Right ventricle myocardium superior (tissue), 1 donor: ENCODE measurements around the gene SEC31A. TPM values are rescaled to one million over a fixed set of nuclear protein-coding genes. Genes with fewer than 3 reads are reported as not detected.
"Not testable (repeated sequence)": the region's sequence is repeated elsewhere in the genome, so short reads cannot be mapped to it uniquely, and the experiment has no call there.

Experiments
- ATAC-seq: fragments of 200-7000 bp; cut with Tn5 transposase; one replicate; pipeline ENCODE4 v1.9.1; 2020; ENCODE audit warnings: mild to moderate bottlenecking; ENCODE audit not compliant: poor library complexity
- DNase-seq: peaks from one replicate; pipeline ENCODE4 v3.0.0-alpha.2; 2020
- intact Hi-C: fragments of 100-400 bp; cut with DNase I; formaldehyde crosslinking; loops from one replicate; pipeline ENCODE4 v1.11.2; 2022
- long read RNA-seq: library from polyadenylated mRNA; unstranded; transcript quantifications from one replicate; pipeline ENCODE4 v2.0.0, GENCODE V29; 2021
- total RNA-seq: library from RNA; stranded (reverse); fragmentation: NEBNext Ultra II Directional; extraction: Animal tissue kit (Norgen Biotek cat#: 25700); gene quantifications from one replicate; pipeline ENCODE4 v1.2.1, GENCODE V29; 2021
- donor health status: DM: no; HTN: yes; CAD: no; lungs with severe emphysema.

The SEC31A gene, protein sequence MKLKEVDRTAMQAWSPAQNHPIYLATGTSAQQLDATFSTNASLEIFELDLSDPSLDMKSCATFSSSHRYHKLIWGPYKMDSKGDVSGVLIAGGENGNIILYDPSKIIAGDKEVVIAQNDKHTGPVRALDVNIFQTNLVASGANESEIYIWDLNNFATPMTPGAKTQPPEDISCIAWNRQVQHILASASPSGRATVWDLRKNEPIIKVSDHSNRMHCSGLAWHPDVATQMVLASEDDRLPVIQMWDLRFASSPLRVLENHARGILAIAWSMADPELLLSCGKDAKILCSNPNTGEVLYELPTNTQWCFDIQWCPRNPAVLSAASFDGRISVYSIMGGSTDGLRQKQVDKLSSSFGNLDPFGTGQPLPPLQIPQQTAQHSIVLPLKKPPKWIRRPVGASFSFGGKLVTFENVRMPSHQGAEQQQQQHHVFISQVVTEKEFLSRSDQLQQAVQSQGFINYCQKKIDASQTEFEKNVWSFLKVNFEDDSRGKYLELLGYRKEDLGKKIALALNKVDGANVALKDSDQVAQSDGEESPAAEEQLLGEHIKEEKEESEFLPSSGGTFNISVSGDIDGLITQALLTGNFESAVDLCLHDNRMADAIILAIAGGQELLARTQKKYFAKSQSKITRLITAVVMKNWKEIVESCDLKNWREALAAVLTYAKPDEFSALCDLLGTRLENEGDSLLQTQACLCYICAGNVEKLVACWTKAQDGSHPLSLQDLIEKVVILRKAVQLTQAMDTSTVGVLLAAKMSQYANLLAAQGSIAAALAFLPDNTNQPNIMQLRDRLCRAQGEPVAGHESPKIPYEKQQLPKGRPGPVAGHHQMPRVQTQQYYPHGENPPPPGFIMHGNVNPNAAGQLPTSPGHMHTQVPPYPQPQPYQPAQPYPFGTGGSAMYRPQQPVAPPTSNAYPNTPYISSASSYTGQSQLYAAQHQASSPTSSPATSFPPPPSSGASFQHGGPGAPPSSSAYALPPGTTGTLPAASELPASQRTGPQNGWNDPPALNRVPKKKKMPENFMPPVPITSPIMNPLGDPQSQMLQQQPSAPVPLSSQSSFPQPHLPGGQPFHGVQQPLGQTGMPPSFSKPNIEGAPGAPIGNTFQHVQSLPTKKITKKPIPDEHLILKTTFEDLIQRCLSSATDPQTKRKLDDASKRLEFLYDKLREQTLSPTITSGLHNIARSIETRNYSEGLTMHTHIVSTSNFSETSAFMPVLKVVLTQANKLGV
- 82.1 TPM for total RNA-seq
- long read RNA-seq, full-length matches to known transcripts, result 63 of 125 reads
- long read RNA-seq, partial matches to known transcripts, result 27 of 125 reads
- long read RNA-seq, other reads (novel, unspliced or antisense), result 35 of 125 reads

DNA sequence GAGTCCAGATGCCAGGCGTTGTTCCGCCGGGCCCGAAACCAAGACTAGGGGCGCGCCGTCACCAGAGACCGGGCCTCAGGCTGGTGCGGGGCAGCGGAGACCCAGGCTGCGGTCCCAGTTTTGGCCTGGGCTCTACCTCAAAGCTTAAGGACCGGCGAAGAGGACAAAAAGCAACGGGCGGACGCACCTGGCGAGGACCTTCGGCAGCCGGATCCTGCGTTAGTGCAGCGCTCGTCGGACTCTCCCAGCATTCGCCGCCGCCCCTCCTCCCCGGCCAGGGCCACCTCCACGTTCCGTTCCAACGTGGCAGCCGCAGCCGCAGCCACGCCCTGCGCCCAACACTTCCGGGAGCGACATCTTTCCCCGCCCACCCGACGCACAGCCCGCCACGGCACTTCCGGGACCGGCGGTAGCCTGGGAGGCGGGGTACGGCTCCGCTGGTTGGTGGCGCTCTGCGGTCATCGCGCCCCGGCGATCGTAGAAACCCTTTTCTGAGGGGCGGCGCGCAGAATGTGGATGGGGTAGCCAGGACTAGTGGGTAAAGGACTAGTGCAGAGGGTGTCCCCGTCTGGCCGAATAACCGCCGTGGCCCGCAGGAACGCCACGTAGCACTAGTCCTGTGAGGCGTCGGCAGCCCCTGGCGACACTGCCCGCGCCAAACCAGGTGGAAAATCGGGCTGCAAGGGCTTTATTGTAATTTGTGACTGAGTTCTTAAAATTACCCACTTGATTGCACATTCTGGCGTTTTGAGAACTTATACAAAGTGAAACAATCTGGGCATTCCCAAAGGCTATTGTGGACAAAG is at the start of gene SEC31A:
Gene SEC31A, minus strand, starts transcription at position 253 of the 806 bp plus-strand sequence. CDS start 9,217 bp downstream, outside the sequence.
- intact Hi-C loops, result loop anchor here (10.0 kb wide), 2 partner anchors 426 to 456 kb away; partner anchors contain the start of genes ENOPH1 and HNRNPDL
- ATAC-seq (peak; percentile 99), DNase-seq (peak; percentile 98)

DNA sequence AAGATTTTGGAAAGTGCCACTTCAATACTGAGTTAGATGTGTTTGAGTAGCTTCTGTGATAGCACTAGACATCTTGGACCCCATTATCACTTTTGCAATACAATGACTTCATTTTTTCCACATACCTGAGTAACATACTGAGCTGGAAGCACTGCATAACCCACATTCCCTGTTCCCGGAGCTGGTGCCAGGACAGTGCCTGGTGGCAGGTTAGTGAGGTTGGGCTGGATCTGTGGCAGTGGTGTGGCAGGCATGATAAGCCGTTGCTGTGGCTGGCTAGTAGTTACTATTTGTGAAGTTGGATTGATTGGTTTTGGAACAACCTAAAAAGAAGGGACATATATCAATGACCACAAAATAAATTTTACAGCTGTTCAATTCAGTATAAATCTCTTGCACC is 48.5 kb upstream of the SEC31A start:
- no peak for ATAC-seq
- intact Hi-C loops, result no loop called here
- no peak for DNase-seq

DNA sequence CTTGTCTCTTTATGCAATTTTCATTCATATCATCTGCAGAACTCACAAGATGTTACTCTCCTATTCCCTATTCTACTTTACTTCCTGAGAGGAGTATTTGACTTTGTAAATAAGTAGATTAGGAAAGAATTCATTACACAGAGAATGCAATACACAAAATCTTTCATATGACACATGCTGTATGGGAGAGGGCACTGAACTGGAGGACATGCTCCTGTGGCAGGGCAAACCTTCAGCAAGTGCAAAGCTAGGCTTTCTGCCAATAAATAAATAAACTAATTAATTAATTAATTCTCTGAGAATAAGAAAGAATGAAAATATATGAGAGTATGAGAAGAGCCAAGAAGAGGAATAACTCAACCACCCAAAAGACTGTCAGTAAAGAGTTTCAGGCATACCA is 43.5 kb upstream of the SEC31A start:
- no peak for ATAC-seq
- intact Hi-C loops, result no loop called here
- no peak for DNase-seq

DNA sequence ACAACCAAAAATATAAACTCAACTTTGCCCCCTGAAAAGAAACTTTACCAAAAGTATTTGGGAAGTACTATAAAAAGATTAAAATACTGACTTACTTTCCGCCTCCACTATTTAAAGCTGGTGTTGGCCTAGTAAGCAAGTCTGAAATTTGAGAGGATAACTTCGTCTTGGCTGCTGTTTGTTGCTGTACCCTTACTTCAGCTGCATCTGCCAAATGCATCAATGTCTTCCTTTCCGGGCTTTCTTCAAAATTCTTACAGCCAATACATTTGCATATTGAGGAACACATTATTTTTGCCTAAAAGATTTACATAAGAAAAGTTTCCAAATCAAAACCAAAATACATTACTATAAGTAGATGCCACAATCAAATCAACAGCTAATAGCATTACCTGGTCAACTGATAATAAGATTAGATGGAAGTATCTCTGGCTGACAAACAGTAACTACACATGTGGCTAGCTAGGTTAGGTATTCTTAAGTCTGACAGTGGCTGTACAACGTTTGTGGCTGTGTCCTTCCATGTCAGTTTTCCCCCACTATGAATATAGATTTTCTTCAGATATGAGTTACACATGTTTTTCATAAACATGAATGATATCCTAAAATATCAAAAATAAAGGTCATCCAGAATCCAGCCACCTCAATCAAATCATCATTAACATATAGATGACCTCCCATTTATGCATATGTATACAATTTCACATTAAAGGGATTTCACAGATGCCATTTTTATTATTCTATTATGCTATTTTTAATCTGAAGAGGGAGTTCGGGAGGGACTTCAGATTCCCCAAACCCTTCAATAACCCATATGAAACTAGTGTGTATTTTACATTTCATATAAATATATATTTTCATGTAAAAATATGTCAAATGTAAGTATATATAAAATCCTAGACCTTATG is 40.1 kb upstream of the SEC31A start:
- ATAC-seq, result no peak
- no peak for DNase-seq
- intact Hi-C loops, result no loop called here

DNA sequence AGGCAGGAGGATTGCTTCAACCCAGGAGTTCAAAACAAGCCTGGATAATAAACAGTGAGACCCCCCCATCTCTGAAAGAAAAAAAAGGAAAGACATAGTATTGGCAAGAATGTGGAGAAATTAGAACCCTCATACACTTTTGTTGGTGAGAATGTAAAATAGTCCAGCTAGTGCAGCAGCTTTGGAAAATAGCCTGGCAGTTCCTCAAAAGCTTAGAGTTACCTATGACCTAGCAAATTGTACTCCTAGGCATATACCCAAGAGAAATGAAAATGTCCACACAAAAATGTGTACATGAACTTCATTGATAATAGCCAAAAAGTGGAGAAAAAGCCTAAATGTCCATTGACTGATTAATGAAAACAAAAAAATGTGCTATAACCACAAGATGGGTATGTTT is 30.8 kb upstream of the SEC31A start:
- intact Hi-C loops, result no loop called here
- ATAC-seq (no peak), DNase-seq (no peak)

DNA sequence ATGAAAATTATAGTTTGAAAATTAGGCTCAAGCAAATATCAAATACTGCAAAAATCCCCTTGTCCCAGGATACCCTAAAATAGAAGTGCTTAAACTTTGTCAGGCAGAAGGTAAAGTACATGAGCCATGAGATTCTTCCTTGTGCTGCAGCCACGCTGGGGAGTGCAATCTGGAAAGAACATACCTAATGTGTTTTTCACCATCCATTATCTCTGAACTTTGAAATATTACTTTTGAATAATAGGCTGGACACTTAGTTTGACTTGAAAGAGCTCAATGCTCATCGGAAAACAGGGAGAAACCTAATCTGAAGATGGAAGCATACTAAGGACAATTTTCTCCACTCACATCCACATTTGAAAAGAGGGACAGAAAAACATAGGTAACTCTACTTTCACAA is 28.4 kb upstream of the SEC31A start:
- DNase-seq, result no peak
- no peak for ATAC-seq
- intact Hi-C loops, result no loop called here

DNA sequence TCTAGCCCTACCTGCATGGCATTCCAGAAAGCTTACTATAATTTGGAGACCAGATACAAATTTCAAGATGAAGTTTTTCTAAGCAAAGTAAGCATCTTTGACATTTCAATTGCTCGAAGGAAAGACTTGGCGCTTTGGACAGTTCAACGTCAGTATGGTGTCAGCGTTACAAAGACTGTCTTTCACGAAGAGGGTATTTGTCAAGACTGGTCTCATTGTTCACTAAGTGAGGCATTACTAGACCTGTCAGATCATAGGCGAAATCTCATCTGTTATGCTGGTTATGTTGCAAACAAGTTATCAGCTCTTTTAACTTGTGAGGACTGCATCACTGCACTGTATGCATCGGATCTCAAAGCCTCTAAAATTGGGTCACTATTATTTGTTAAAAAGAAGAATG is 27.1 kb upstream of the SEC31A start:
- intact Hi-C loops, result no loop called here
- no peak for ATAC-seq

DNA sequence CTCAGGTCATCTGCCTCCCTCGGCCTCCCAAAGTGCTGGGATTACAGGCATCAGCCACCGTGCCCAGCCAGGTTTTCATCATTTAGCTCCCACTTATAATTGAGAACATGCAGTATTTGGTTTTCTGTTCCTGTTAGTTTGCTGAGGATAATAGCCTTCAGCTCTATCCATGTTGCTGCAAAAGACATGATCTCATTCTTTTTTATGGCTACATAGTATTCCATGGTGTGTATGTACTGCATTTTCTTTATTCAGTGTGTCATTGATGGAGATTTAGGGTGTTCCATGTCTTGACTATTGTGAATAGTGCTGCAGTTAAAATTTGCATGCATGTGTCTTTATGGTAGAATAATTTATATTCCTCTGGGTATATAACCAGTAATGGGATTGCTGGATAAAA is 23.0 kb upstream of the SEC31A start:
- DNase-seq, ATAC-seq, intact Hi-C loops: not testable (repeated sequence)

More for the DNA sequence above, 27.1 kb upstream of the SEC31A start:
- DNase-seq, result no peak

DNA sequence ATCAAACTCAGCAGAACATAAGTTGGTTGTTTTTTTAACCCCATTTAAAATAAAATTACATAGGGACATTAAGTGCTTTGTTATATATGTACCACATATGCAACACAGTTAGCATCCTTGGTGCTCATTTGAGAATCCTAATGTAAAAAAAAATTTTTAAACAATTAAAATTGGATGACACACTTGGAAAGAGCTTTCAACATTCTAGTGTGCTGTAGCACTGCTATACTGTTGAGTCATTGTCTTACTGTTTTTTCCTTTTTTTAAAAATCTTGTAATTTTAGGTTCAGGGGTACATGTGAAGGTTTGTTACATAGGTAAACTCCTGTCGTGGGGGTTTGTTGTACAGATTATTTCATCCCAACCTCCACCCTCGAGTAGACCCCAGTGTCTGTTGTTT is 22.4 kb upstream of the SEC31A start:
- intact Hi-C loops, result no loop called here
- DNase-seq, result no peak
- ATAC-seq, result no peak

DNA sequence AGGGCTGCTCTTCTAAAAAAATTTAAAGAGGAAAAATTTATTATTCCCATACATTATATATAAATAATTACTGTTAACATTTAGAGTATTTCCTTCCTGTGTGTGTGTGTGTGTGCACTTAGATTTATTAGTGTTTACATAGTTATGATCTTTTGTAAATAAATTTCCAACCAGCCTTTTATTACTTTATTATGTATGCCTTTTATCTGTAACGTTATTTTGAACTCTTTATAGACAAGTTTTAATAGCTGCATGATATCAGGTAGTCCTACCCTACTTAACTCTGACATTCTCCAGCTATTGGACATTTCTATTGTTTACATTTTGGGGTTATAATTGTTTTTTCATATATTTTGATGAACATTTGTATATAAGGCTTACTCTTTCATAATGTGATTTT is 18.4 kb upstream of the SEC31A start:
- no peak for ATAC-seq
- DNase-seq, result no peak
- intact Hi-C loops, result loop anchor here (10.0 kb wide), 1 partner anchor 125 kb away; the partner anchor contains the start of gene COPS4

DNA sequence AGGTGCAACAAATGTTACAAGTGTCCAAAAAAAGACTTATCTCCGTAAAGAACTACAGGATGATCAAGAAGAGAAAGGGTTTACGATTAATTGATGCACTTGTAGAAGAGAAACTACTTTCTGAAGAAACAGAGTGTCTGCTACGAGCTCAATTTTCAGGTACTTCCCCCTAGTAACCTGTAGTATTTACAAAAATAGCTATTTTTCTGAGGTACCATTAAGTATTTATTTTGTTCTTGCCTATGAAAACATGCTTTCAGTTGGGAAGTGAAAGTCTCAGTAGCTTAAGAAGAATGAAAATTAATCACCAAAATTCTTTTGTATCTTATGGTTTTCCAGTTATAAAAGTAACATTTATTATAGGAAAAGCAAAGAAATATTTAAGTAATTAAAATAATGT is 15.5 kb upstream of the SEC31A start:
- intact Hi-C loops, result loop anchor here (10.0 kb wide), 1 partner anchor 128 kb away; the partner anchor contains the start of gene COPS4
- no peak for ATAC-seq

DNA sequence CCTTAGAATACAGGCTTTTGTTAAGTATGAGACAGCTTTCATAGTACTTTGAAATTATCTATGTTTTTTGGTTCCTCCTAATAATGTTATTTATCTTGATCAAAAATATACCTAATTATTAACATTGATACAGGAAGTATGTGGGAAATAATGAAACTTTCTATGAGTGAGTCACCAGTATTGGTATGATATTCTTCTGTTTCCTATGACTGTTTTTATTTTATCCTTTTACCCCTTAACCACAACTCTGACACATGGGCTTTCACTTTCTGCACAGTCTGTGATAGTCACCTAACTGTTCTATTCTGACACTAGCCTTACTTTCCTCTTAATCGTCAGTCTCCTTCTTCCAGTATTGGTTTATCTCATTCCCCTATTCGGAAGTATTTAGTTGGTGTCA is 14.3 kb upstream of the SEC31A start:
- ATAC-seq, result no peak
- intact Hi-C loops, result loop anchor here (10.0 kb wide), 1 partner anchor 130 kb away; the partner anchor contains the start of gene COPS4

More for the DNA sequence above, 15.5 kb upstream of the SEC31A start:
- no peak for DNase-seq

DNA sequence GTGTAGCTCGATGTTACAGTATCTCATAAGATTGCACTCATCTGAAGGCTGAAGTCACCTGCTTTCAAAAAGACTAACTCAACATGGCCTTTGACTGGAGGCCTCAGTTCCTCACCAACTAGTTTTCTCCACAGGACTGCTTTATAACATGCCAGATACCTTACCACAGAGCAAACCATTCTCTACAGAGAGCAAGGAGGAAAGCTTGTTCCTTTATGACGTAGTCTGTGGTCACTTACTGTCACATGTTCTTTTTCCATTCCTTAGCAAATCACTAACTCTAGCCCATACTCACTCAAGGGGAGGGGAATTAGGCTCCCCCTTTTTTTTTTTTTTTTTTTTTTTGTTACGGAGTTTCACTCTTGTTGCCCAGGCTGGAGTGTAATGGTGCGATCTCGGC is 12.8 kb upstream of the SEC31A start:
- DNase-seq (no peak), ATAC-seq (no peak)
- intact Hi-C loops, result loop anchor here (10.0 kb wide), 1 partner anchor 131 kb away; the partner anchor contains the start of gene COPS4

More for the DNA sequence above, 14.3 kb upstream of the SEC31A start:
- DNase-seq, result no peak

DNA sequence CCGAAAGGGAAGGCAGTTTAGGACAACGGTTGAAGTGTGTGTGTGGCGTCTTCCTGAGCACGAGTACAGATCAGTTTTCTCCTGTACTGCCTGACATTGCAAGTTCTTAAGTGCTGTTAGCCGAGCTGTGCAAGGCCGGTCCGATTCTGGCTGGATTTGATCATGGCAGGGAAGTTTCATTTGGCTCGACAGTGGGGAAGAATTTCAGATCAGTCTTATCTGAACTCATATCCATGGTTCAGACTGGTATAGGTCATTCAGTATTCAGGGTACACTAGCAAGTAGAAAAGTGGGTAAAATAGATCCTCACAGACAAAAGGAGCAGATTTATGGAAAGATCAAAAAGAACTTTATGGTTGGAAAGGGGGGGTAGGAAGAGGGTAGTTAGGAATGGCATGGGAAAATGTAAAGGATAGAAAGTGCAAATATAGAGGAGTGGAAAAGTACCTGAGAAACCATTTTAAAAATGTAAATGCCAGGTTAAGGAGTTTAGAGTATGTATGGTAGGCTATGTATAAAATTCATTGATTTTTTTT is 10.3 kb upstream of the SEC31A start:
- ATAC-seq (no peak), DNase-seq (no peak)
- intact Hi-C loops, result loop anchor here (10.0 kb wide), 1 partner anchor 134 kb away; the partner anchor contains the start of gene COPS4

DNA sequence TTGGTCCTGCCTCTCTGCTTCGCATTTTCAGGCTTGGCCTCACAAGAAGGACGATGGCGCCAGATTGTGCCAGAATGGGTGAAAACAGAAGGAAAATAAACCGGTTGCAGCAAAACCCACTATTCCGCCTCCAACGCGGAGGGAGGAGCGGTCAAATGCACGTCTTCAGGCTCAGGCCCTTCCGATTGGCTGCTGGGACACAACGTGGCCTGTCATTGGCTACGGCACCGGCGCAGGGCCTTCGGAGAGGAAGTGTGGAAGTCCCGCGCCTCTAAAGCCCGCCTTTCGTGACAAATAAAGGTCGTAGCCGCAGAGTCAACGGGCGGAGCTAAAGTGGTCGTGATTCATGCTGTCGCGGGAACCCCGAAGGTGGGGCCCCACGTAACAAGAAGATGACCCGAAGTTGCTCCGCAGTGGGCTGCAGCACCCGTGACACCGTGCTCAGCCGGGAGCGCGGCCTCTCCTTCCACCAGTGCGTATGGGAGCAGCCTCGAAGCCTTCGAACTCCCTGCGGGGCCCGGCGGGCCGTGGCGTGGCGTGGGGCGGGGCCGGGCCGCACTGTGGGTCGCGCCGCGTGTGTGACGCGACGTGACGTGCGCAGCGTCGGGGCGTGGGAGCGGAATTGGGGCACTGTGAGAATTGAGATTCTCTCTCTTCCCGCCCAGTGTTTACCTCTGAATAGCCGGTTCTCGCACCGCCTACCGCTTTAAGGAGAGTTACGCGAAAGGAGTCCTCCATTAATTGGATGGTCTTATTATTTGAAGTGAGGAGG is 9.6 kb upstream of the SEC31A start, which contains the start of gene THAP9:
Gene THAP9, plus strand, starts transcription at position 325 of the 772 bp plus-strand sequence. Its CDS starts 68 bp downstream, at position 393.
- intact Hi-C loops, result loop anchor here (10.0 kb wide), 1 partner anchor 134 kb away; the partner anchor contains the start of gene COPS4
- ATAC-seq, result peak; percentile 97

More for the DNA sequence above, 9.6 kb upstream of the SEC31A start, which contains the start of gene THAP9:
- DNase-seq, result peak; percentile 99
